HG02943 (cell line): ENCODE data around the gene TECPR1.

Experiments
- ATAC-seq: cut with Tn5 transposase; IDR thresholded peaks from one replicate; pipeline ENCODE4 v1.9.1; 2021; ENCODE audit warnings: mild to moderate bottlenecking, low read depth, moderate library complexity; ENCODE audit not compliant: unreplicated experiment

The TECPR1 gene

GRCh38 chr7:98252425-98253054, 508 bp upstream of the TECPR1 start:
- ATAC-seq = no peak

DNA sequence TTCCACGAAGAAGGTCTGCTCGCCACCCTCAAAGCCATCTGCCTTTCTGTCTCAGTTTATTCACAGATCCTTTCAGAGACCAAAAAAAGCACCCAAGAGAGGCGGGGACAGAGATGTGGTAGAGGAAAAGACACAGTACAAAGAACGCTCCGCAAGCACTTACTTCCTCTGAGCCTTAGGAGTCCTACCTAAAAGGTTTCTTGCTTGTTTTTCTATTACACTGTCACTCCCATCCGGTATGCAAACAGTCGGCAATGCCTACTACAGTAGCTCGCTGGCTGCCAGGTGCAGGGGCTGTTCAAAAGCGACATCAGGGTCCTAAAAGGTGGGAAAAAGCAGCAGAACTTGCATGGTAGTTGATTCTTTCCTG, 816 bp downstream of the TECPR1 start:
- ATAC-seq = peak; percentile 33

GRCh38 chr7:98250789-98251188, 1.2 kb downstream of the TECPR1 start:
- ATAC-seq = no peak

GRCh38 chr7:98249106-98249505, 2.9 kb downstream of the TECPR1 start:
- ATAC-seq = no peak

DNA sequence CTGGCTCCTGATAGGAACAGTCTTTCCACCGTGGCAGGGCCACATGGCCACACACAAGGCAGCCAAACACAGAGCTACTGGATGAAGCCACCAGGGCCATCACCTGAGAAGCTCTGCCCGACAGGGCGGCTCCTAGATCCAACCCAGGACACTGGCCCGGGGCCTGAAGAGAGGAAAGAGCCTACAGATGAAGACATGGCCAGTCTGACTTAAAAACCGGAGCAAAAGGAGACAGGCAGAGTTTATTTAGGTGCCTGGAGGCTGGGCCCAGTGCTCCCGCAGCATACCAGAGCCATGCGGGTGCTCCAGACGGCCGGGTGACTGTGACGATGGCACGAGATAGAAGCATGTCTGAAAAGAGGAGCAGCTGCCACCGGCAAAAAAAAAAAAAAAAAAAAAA, 3.9 kb downstream of the TECPR1 start:
- ATAC-seq = no peak

DNA sequence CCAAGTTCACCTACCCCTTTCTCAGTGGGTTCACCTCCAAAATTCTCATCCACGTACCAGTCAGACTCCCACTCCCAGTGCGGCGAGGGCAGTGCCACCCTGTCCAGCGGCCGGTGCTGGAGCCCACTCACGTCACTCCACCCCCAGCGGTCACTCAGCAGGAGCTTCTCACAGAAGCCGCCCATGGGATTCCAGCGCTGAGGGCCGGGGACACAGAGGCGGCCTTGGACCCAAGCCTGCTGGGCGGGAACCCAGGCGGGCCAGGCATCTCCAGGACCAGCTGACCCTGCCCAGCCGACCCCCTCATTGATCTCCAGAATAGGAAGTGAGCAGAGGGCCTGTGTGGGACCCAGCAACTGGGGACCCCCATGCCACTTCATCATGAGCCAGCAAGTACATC, 7.2 kb downstream of the TECPR1 start:
- no peak for ATAC-seq

- no peak for ATAC-seq
These were observed 9.1 kb downstream of the TECPR1 start for GRCh38 chr7:98242934-98243333.

GRCh38 chr7:98242342-98242741, 9.7 kb downstream of the TECPR1 start:
- ATAC-seq = no peak

- no peak for ATAC-seq
These were observed 10.3 kb downstream of the TECPR1 start for GRCh38 chr7:98241674-98242241.

GRCh38 chr7:98240961-98241673, 10.9 kb downstream of the TECPR1 start:
- no peak for ATAC-seq

DNA sequence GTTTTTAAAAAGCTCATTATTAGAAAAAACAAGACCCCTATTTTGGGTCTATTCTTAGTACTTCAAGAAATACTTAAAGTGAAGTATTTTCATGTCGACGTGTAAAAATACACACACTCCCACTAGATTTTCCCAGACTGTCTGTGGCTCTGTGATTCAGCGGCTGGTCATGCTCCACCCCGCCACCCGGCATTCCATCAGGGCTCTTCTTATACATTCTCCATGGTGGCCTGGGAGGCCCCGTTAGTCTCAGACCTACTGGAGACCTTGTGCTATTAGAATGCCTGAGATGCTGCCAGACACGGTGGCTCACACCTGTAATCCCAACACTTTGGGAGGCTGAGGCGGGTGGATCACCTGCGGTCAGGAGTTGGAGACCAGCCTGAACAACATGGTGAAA, 13.1 kb downstream of the TECPR1 start:
- ATAC-seq = no peak

- ATAC-seq = no peak
These were observed 14.0 kb downstream of the TECPR1 start for GRCh38 chr7:98238076-98238475.

DNA sequence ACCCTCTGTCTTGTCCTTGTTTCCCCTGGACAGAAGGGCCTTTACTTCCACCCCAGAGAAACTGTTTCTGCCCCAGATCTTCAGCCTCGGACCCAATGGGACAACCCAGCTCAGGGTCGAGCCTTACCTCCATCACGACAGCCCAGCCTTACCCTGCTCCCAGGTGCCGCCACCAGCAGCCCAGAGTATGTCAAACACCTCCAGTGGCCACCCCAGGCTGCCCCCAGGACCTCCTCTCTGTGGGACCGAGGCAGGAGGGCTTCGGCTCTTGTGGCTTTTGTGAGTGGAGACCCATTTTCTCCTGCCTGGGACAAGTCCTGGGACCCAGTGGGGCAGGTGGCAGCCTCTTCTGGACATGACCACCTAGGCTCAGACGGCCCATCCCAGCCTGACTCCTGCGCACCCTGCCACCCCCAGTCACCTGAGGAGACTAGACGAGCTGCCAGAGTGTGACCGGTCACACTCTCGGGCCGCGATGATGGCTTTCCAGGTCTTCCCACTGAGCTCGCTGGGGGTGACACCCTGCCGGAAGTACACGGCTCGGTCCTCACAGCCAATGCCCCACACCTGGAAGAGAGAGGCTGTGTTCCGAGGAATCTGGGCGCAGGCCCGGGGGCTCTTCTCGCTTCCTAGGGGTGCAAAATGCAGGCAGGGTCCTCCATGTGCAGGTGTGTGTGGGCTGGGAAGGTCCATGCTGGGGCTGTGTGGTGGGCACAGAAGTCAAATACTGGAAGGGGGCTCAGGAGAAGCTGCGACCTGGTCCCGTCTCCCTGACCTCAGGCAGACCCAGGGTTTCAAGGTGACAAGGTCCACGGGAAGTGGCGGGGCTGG, 15.5 kb downstream of the TECPR1 start:
- no peak for ATAC-seq

DNA sequence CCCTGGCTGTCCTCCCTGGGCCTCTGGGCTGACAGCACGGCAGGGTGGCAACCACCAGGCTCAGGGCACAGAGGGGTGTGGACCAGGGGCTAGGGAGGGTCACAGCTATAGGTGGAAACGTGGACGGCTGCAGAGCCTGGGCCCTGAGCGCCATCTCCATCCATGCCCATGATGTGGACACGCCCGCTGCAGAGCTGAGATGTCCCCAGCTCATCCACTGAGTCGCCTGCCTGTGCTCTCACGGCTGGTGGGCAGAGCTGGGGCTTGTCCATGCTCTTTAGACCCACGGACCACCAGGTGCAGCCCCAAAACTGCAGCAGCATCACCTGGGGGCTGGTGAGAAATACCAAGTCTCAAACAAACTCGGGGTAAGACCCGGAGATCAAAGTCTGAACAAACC, 16.1 kb downstream of the TECPR1 start:
- ATAC-seq = no peak

DNA sequence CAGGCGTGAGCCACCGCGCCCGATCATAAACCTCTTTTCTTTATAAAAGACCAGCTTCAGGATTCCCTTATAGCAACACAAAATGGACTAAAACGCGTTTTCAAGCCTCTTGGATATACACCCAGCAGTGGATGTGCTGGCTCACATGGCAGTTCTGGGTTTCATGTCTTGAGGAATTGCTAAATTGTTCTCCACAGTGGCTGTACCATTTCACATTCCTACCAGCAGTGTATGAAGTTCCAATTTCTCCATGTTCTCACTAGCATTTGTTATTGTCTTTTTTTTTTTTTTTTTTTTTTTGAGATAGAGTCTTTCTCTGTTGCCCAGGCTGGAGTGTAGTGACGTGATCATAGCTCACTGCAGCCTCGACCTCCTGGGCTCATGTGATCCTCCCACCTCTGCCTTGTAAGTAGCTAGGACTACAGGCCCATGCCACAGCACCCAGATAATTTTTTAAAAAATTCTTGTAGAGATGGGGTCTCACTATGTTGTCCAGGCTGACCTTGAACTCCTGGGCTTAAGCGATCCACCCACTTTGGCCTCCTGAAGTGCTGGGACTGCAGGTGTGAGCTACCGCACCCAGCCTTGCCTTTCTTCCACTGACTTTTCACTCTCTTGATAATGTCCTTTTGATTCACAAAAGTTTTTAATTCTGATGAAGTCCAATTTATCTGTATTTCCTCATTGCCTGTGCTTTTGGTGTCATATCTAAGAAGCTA, 17.4 kb downstream of the TECPR1 start:
- ATAC-seq = no peak

DNA sequence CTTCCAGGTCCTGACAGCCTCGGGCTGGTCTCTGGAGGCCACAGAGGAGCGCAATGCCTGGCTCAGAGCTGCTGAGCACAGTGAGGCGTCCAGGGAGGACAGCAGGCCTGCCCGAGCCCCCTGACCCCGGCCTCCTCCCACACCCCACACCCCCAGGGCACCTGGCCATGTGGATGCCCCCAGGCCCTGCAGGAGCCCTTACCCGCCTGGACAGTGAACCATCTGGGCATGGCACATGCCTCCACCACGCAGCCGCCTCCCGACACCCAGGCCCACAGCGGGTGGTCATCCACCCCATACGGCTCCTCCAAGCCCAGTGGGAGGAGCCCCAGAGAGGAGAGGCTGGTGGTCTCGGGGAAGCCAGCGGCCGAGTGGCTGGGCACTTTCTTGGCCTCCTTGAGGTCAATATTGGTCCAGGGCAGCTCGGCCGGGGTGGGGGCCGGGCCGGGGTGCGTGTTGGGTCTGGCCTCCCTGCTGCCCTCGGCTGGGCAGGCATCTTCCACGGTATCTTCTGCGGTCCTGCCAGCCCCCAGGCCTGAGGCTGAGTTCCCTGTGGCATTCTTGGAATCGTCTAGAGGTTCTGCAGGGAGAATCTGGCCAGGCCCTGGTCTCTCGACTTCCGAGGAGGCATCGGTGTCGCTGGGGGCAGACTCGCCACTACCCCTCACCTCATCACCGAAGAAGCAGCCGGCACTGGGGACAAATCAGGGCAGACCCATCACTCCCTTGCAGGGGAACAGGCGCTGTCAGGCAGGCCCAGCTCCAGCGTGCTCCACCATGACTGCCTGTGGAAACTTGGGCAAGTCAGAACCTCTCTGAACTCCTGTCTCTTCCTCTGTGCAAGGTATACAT, 18.6 kb downstream of the TECPR1 start:
- ATAC-seq = no peak

GRCh38 chr7:98232799-98233198, 19.2 kb downstream of the TECPR1 start:
- no peak for ATAC-seq

DNA sequence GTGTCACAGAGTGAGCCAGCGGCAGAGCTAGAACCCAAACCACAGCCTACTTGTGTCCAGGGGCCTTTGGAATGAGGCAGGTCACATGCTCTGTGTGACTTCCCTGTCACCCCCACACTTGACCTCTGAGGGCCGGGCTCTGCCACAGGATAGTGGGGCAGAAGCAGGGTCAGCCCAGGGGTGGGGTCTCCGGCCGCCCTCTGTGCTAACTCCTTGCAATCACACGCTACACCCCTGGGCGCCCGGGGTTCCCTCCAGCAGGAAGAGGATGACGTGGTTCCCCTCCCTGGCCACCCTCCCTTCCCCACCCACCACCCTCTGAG, 19.8 kb downstream of the TECPR1 start:
- ATAC-seq = no peak

DNA sequence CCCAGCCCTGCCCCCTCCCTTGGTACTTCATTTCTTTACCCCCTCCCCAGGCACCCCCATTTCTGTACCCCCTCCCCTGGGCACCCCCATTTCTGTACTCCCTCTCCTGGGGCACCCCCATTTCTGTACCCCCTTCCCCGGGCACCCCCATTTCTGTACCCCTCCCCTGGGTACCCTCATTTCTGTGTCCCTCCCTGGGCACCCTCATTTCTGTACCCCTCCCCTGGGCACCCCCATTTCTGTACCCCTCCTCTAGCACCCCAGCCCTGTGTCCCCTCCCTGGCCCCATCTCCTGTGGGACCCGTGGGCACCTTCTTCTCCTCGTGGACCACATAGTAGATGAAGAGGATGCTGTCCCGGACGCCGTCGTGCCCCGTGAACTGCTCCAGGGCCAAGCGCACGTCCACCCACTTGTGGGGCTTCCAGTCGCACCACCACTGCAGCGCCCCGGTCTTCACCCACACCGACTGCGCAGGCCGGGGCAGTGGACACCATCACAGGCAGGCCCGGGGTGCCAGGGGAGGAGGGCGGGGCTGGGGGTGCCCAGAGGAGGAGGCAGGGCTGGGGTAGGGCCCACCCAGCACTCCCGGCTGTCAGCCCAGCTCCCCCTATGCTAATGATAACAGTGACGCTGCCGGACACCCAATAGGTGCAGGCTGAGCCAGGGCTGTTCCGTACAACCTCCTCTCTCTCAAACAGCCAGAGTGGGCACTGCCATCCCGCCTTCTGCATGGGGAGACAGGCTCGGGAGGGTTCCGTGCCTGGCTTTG, 20.4 kb downstream of the TECPR1 start:
- no peak for ATAC-seq
